Mucosa of stomach (tissue), 1 donor: ENCODE data around the gene MYLK4.

Source experiments
- H3K27me3 ChIP-seq: one replicate; pipeline ENCODE4 v1.7.0; 2013; ENCODE audit warnings: mild to moderate bottlenecking, low read length; ENCODE audit not compliant: control insufficient read depth, insufficient read depth
- H3K36me3 ChIP-seq: one replicate; pipeline ENCODE4 v1.7.0; 2013; ENCODE audit warnings: low read length; ENCODE audit not compliant: control insufficient read depth, insufficient read depth
- H3K4me1 ChIP-seq: one replicate; pipeline ENCODE4 v1.7.0; 2013; ENCODE audit warnings: mild to moderate bottlenecking, low read length; ENCODE audit not compliant: control insufficient read depth, insufficient read depth
- H3K4me3 ChIP-seq: one replicate; pipeline ENCODE4 v1.7.0; 2013; ENCODE audit warnings: low read length
- H3K9ac ChIP-seq: one replicate; pipeline ENCODE4 v1.7.0; 2013; ENCODE audit warnings: mild to moderate bottlenecking, low read length, moderate library complexity
- H3K9me3 ChIP-seq: one replicate; pipeline ENCODE4 v1.7.0; 2013; ENCODE audit warnings: mild to moderate bottlenecking, low read length, moderate library complexity; ENCODE audit not compliant: control insufficient read depth
- donor health status: Pancreatic carcinoma.

Gene MYLK4

GRCh38 chr6:2790588-2791449 lies 40.1 kb upstream of the MYLK4 start:
- Histone ChIP-seq H3K9ac (peak overlapping the region; percentile 30), H3K4me1 (peaks cover 28% of the 10 kb centered on the region), H3K4me3 (no peak overlapping the region)

GRCh38 chr6:2786269-2786668 lies 35.5 kb upstream of the MYLK4 start:
- peaks cover 25% of the 10 kb centered on the region for H3K4me1 ChIP-seq
- no peaks in the 10 kb centered on the region for H3K9me3 ChIP-seq
- no peak overlapping the region for H3K4me3 ChIP-seq
- H3K9ac ChIP-seq: no peak overlapping the region
- no peaks in the 10 kb centered on the region for H3K36me3 ChIP-seq
- H3K27me3 ChIP-seq: no peaks in the 10 kb centered on the region

More at GRCh38 chr6:2790588-2791449, 40.1 kb upstream of the MYLK4 start:
- H3K36me3 ChIP-seq: no peaks in the 10 kb centered on the region
- no peaks in the 10 kb centered on the region for H3K27me3 ChIP-seq
- no peaks in the 10 kb centered on the region for H3K9me3 ChIP-seq

- H3K36me3 ChIP-seq: no peaks in the 10 kb centered on the region
- no peaks in the 10 kb centered on the region for H3K9me3 ChIP-seq
- no peak overlapping the region for H3K4me3 ChIP-seq
- H3K27me3 ChIP-seq: no peaks in the 10 kb centered on the region
- H3K9ac ChIP-seq: no peak overlapping the region
- peaks cover 16% of the 10 kb centered on the region for H3K4me1 ChIP-seq
Observed at GRCh38 chr6:2784930-2785329, 34.2 kb upstream of the MYLK4 start.

- H3K9ac ChIP-seq: no peak overlapping the region
- no peaks in the 10 kb centered on the region for H3K36me3 ChIP-seq
- H3K4me3 ChIP-seq: no peak overlapping the region
- H3K4me1 ChIP-seq: peaks cover 16% of the 10 kb centered on the region
- H3K27me3 ChIP-seq: no peaks in the 10 kb centered on the region
- no peaks in the 10 kb centered on the region for H3K9me3 ChIP-seq
Observed at GRCh38 chr6:2784061-2784460, 33.3 kb upstream of the MYLK4 start.

GRCh38 chr6:2783188-2783963 lies 32.7 kb upstream of the MYLK4 start:
- no peak overlapping the region for H3K9ac ChIP-seq
- no peaks in the 10 kb centered on the region for H3K36me3 ChIP-seq

GRCh38 chr6:2782825-2783187 lies 32.1 kb upstream of the MYLK4 start:
- Histone ChIP-seq H3K9ac (no peak overlapping the region), H3K27me3 (no peaks in the 10 kb centered on the region), H3K9me3 (no peaks in the 10 kb centered on the region), H3K36me3 (no peaks in the 10 kb centered on the region), H3K4me1 (peaks cover 16% of the 10 kb centered on the region), H3K4me3 (no peak overlapping the region)

More at GRCh38 chr6:2783188-2783963, 32.7 kb upstream of the MYLK4 start:
- Histone ChIP-seq H3K27me3 (no peaks in the 10 kb centered on the region), H3K9me3 (no peaks in the 10 kb centered on the region), H3K4me1 (peaks cover 16% of the 10 kb centered on the region), H3K4me3 (no peak overlapping the region)

- H3K4me1 ChIP-seq: peaks cover 16% of the 10 kb centered on the region
- no peak overlapping the region for H3K4me3 ChIP-seq
- no peaks in the 10 kb centered on the region for H3K9me3 ChIP-seq
- H3K36me3 ChIP-seq: no peaks in the 10 kb centered on the region
- H3K9ac ChIP-seq: no peak overlapping the region
- no peaks in the 10 kb centered on the region for H3K27me3 ChIP-seq
Observed at GRCh38 chr6:2782356-2782708, 31.6 kb upstream of the MYLK4 start.

GRCh38 chr6:2781685-2782355 lies 31.1 kb upstream of the MYLK4 start:
- Histone ChIP-seq H3K9me3 (no peaks in the 10 kb centered on the region), H3K36me3 (no peaks in the 10 kb centered on the region), H3K4me3 (no peak overlapping the region), H3K4me1 (peaks cover 16% of the 10 kb centered on the region), H3K9ac (no peak overlapping the region), H3K27me3 (no peaks in the 10 kb centered on the region)

GRCh38 chr6:2780102-2780737 lies 29.5 kb upstream of the MYLK4 start:
- Histone ChIP-seq H3K4me1 (peaks cover 16% of the 10 kb centered on the region), H3K9me3 (no peaks in the 10 kb centered on the region), H3K27me3 (no peaks in the 10 kb centered on the region), H3K36me3 (no peaks in the 10 kb centered on the region), H3K4me3 (no peak overlapping the region), H3K9ac (no peak overlapping the region)

GRCh38 chr6:2777249-2777648 lies 26.5 kb upstream of the MYLK4 start:
- no peaks in the 10 kb centered on the region for H3K36me3 ChIP-seq
- no peak overlapping the region for H3K9ac ChIP-seq
- no peaks in the 10 kb centered on the region for H3K4me1 ChIP-seq
- no peaks in the 10 kb centered on the region for H3K27me3 ChIP-seq
- no peak overlapping the region for H3K4me3 ChIP-seq
- no peaks in the 10 kb centered on the region for H3K9me3 ChIP-seq

- no peaks in the 10 kb centered on the region for H3K9me3 ChIP-seq
- no peak overlapping the region for H3K9ac ChIP-seq
- H3K27me3 ChIP-seq: no peaks in the 10 kb centered on the region
- H3K4me1 ChIP-seq: peaks cover 8% of the 10 kb centered on the region
- H3K4me3 ChIP-seq: no peak overlapping the region
- H3K36me3 ChIP-seq: peaks cover 3% of the 10 kb centered on the region
Observed at GRCh38 chr6:2775003-2775402, 24.3 kb upstream of the MYLK4 start.
